GM19467 (cell line): ENCODE results near the gene DCLK1.

Experiments
- ATAC-seq: cut with Tn5 transposase; IDR thresholded peaks from one replicate; pipeline ENCODE4 v1.9.1; 2021; ENCODE audit warnings: mild to moderate bottlenecking, moderate library complexity; ENCODE audit not compliant: unreplicated experiment

DCLK1 gene

GRCh38 chr13:35724446-35724845, 406.7 kb downstream of the DCLK1 start:
- ATAC-seq: no peak

DNA sequence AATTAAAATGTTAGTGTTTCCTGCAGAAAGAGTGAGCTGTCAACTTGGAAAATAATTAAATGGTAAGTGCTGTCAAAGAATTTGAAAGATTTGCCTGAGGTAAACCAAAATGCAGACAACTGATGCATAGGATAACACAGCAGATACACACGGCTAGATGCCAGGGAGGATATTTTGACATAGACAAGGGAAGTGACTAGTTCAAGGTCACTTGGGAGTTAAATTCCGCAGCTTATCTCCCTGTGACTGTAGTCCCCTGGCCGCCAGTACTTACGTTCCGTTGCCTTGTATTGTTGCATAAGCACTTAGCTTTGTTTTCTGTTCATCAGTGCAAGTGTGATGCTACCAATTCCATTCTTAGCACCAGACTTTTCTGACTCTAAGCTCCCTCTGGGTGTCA, 407.4 kb downstream of the DCLK1 start:
- no peak for ATAC-seq

DNA sequence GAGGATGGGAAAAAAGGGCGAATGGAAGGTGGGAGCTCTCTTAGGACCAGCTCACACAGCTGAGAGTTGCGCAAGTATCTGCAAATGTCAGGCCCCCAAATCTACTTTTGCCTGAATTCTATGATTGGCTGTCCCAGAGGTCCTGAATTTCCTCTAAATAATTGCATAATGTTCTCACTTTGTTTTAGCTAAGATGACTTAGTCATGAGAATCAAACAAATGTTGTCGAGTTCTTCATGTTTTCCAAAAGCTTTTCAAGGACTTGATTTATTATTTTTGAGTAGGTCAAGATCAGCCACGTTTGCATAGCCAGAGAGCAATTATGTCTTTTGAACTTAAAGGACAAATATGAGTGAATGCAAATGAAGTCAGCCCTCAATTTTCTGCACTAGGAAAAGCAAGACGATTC, 408.1 kb downstream of the DCLK1 start:
- ATAC-seq: no peak

- ATAC-seq: no peak
Measured at GRCh38 chr13:35722458-35723052, 408.6 kb downstream of the DCLK1 start.

- ATAC-seq: no peak
Measured at GRCh38 chr13:35720690-35721554, 410.3 kb downstream of the DCLK1 start.

DNA sequence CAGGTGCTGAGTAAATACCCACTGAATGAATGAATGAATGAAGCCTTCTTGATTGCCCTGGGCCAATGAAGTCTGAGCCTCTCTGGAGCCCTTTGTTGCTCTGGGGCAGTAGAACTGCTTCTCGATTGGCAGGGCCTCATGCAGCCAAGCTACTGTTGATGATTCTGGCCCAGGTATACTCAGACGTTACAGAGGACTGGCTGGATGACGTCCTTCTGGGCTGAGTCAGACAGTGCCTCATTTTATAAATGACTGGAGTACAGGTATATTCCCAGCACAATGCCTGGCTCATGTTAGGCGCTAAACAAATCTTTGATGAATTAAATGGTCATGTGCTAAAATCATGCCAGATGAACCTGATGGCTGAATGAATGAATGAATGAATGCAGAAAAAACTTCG, 410.9 kb downstream of the DCLK1 start:
- ATAC-seq: no peak
